K562 (cell line): ENCODE measurements around the gene LCE2C. TPM values are rescaled to one million over a fixed set of nuclear protein-coding genes. Genes with fewer than 3 reads are reported as not detected.

Source experiments
- ATAC-seq: fragments of 200-7000 bp; cut with Tn5 transposase; 3 replicates; pipeline ENCODE4 v1.9.1; 2020; ENCODE audit warnings: moderate library complexity
- BruUV-seq: library from RNA; stranded (reverse); fragments of 400-500 nt; replicated peaks from 2 replicates; lab custom pipeline; 2021; lab: Mats Ljungman, UMichigan
- CTCF ChIA-PET: fragments of 300-600 bp; formaldehyde crosslinking; extraction: SDS; loops from one replicate; lab custom pipeline; 2021; ENCODE audit warnings: low intra/inter-chr PET ratio; lab: Yijun Ruan, JAX
- POLR2A ChIA-PET: fragments of 300-600, 350-650 bp; sonication (Branson Sonifier 250); formaldehyde crosslinking; extraction: SDS; loops from one replicate; lab custom pipeline; 2021; ENCODE audit warnings: antibody characterized with exemption, inconsistent platforms; lab: Yijun Ruan, JAX
- DNase-seq, 4 experiments: peaks; one replicate each; pipeline versions ENCODE4 v3.0.0 to v3.0.0-alpha.2; 2011 to 2018; ENCODE audit warnings: low spot score in 3 of 4, mixed read lengths in 3 of 4; ENCODE audit errors: extremely low read depth in 1 of 4
- FAIRE-seq: peaks from 2 replicates; lab custom pipeline; 2011; peaks lifted over from hg19 to GRCh38; lab: Jason Lieb, UNC
- H2AFZ ChIP-seq: 2 replicates; pipeline ENCODE4 v1.6.0; 2011; ENCODE audit warnings: low read depth, low read length, control low read depth, inconsistent platforms
- H3K27ac ChIP-seq: fragments of 200-600 bp; 3 replicates; pipeline ENCODE4 v1.8.0; 2011; ENCODE audit warnings: low read depth, mild to moderate bottlenecking, control low read depth, inconsistent platforms, low read length, moderate library complexity, mixed read lengths; ENCODE audit errors: extremely low read depth
- H3K27me3 ChIP-seq, 2 experiments: fragments of 300-600 bp in 1 of 2; 2 replicates in 1 of 2; 3 replicates in 1 of 2; pipeline versions ENCODE4 v1.6.0 to v1.8.0; 2011; ENCODE audit warnings: inconsistent platforms in 2 of 2, low read length in 2 of 2, mild to moderate bottlenecking in 1 of 2, mixed read lengths in 1 of 2, moderate library complexity in 1 of 2; ENCODE audit not compliant: control insufficient read depth in 2 of 2, insufficient read depth in 2 of 2
- H3K36me3 ChIP-seq: fragments of 300-600 bp; 3 replicates; pipeline ENCODE4 v1.8.0; 2011; ENCODE audit warnings: mild to moderate bottlenecking, low read length, inconsistent platforms; ENCODE audit not compliant: control insufficient read depth, insufficient read depth
- H3K4me1 ChIP-seq, 2 experiments: fragments of 200-600 bp in 1 of 2; replicated peaks in 1 of 2; 2 replicates in 1 of 2; 3 replicates in 1 of 2; pipeline versions ENCODE4 v1.5.1 to v1.8.0; 2011; ENCODE audit warnings: inconsistent platforms in 2 of 2, low read length in 2 of 2, mild to moderate bottlenecking in 1 of 2, mixed read lengths in 1 of 2, moderate library complexity in 1 of 2; ENCODE audit not compliant: control insufficient read depth in 2 of 2, insufficient read depth in 2 of 2
- H3K4me2 ChIP-seq: 2 replicates; pipeline ENCODE4 v1.6.1; 2011; ENCODE audit warnings: low read length, control low read depth, inconsistent platforms, mixed read lengths; ENCODE audit not compliant: insufficient read depth
- H3K4me3 ChIP-seq: fragments of 200-600 bp; sonication (generic), shearing (Covaris generic); 2 replicates; pipeline ENCODE4 v1.5.1; 2016; ENCODE audit warnings: control low read depth, inconsistent platforms
- H3K79me2 ChIP-seq: fragments of 200-600 bp; 3 replicates; pipeline ENCODE4 v1.8.0; 2011; ENCODE audit warnings: low read length, inconsistent platforms; ENCODE audit not compliant: control insufficient read depth, insufficient read depth
- H3K9ac ChIP-seq, 2 experiments: 2 replicates each; pipeline versions ENCODE4 v1.6.0 to v1.6.1; 2011; ENCODE audit warnings: low read depth in 2 of 2, low read length in 2 of 2, control low read depth in 1 of 2, inconsistent platforms in 1 of 2, mild to moderate bottlenecking in 1 of 2, mixed read lengths in 1 of 2; ENCODE audit not compliant: insufficient read depth in 1 of 2
- H3K9me1 ChIP-seq: one replicate; pipeline ENCODE4 v1.6.0; 2011; ENCODE audit warnings: inconsistent platforms, mild to moderate bottlenecking, low read length, moderate library complexity; ENCODE audit not compliant: control insufficient read depth, insufficient read depth
- H3K9me3 ChIP-seq: replicated peaks from 2 replicates; pipeline ENCODE4 v1.5.1; 2011; ENCODE audit warnings: low read depth, low read length, inconsistent platforms; ENCODE audit not compliant: control insufficient read depth, insufficient read depth
- H4K20me1 ChIP-seq: replicated peaks from 2 replicates; pipeline ENCODE4 v1.6.1; 2011; ENCODE audit warnings: low read length, inconsistent platforms, mixed read lengths; ENCODE audit not compliant: control insufficient read depth, insufficient read depth
- MAZ ChIP-seq, 2 experiments: fragments of 450-650 bp in 1 of 2; sonication (generic) in 1 of 2; formaldehyde crosslinking; IDR thresholded peaks in 1 of 2; conservative IDR thresholded peaks in 1 of 2; 2 replicates each; pipeline versions ENCODE4 v1.4.0 to v1.5.0; 2020; ENCODE audit warnings: mild to moderate bottlenecking in 1 of 2, missing genetic modification reagents in 1 of 2
- RB1 ChIP-seq: fragments of 450-650 bp; IDR thresholded peaks from 2 replicates; pipeline ENCODE4 v1.6.1; 2017; ENCODE audit warnings: low read depth, mild to moderate bottlenecking
- SMAD4 ChIP-seq: fragments of 250-450 bp; sonication (Bioruptor Pico); conservative IDR thresholded peaks from 2 replicates; pipeline ENCODE4 v1.8.0; 2021; ENCODE audit warnings: inconsistent platforms, mild to moderate bottlenecking, moderate library complexity
- ZNF253 ChIP-seq: fragments of 250-450 bp; sonication (Bioruptor Pico); conservative IDR thresholded peaks from 2 replicates; pipeline ENCODE4 v1.6.1; 2021; ENCODE audit warnings: mild to moderate bottlenecking
- ZNF316 ChIP-seq: fragments of 450-650 bp; IDR thresholded peaks from 2 replicates; pipeline ENCODE4 v1.6.1; 2016
- WGBS: fragments of 100-300 bp; shearing (Covaris generic); methylation state at CpG from one replicate; pipeline ENCODE4 v1.1.6; 2016; ENCODE audit warnings: low coverage, mixed read lengths; ENCODE audit not compliant: insufficient coverage; ENCODE audit errors: missing lambda C conversion rate; 5-methylcytosine and 5-hydroxymethylcytosine counted together
- in situ Hi-C: fragments of 300-500 bp; cut with MboI; formaldehyde crosslinking; loops from 4 replicates; pipeline ENCODE4 v1.15.0; 2018; ENCODE audit warnings: inconsistent platforms, mixed read lengths
- intact Hi-C: fragments of 100-400 bp; cut with micrococcal nuclease; formaldehyde crosslinking; loops from 2 replicates; pipeline ENCODE4 v1.14.2; 2022
- polyA plus RNA-seq, 8 experiments: library from polyadenylated mRNA; depleted of rRNA in 4 of 8; stranded (reverse) in 5 of 8; unstranded in 3 of 8; fragments of >200 nt; fragmentation: Nextera tagmentation in 2 of 8; fragmentation: Illumina TruSeq in 1 of 8; extraction: Ambion mirVana in 2 of 8; extraction: Trizol in 1 of 8; gene quantifications; 2 replicates each; pipeline versions ENCODE4 v1.2.1 to v1.2.3, GENCODE V29; 2011 to 2014; ENCODE audit warnings: inconsistent platforms in 1 of 8, missing spikeins in 1 of 8
- total RNA-seq, 7 experiments: library from RNA; depleted of rRNA in 6 of 7; stranded (reverse); fragments of >200 nt in 6 of 7; fragmentation: Illumina TruSeq in 2 of 7; extraction: Trizol in 2 of 7; gene quantifications; 2 replicates each; pipeline versions ENCODE4 v1.2.1 to v1.2.3, GENCODE V29; 2011 to 2021; ENCODE audit warnings: low replicate concordance in 1 of 7
- TF ChIP-seq, protein P1 (sequence below): IDR thresholded peaks from 2 replicates; pipeline ENCODE4 v1.6.1; 2011; ENCODE audit not compliant: insufficient read length; ENCODE audit errors: extremely low read depth
- TF ChIP-seq, protein P2 (sequence below): fragments of 200-800 bp; sonication (Bioruptor generic); IDR thresholded peaks from 2 replicates; pipeline ENCODE4 v1.6.1; 2017; ENCODE audit warnings: missing genetic modification characterization, missing compliant biosample characterization

The LCE2C gene
- total and polyA plus RNA-seq, 9 of the 15 experiments (the other 6 are each of a cell fraction or from before 2014, with no cell fraction given): not detected

DNA sequence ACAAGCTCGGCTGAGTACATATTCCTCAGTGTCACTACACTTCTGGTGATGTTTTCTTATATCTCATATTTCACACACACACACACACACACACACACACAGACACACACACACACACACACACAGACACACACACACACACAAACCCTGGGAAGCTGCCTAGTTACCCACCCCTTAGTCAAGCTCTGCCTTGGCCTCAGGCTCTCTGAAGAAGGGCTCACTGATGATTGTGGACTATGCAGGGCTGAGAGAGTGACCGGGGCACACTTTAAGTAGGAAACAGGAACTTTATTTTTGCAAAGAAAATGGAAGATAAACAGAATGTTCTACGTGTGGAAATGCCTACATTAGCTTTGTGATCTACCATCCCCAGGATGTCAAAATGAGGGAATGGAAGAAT is 31.1 kb upstream of the LCE2C start:
- ATAC-seq (no peak), DNase-seq (no peak), FAIRE-seq (no peak)
- TF ChIP-seq RB1 (no peak), SMAD4 (CRISPR knock-in tag) (no peak), ZNF253 (CRISPR knock-in tag) (no peak), MAZ (CRISPR knock-in tag; conservative IDR thresholded peaks at IDR 0.05 in 1 of 2, IDR thresholded peaks at IDR 0.05 in 1 of 2) (no peak), ZNF316 (no peak)
- TF ChIP-seq, protein P1, sequence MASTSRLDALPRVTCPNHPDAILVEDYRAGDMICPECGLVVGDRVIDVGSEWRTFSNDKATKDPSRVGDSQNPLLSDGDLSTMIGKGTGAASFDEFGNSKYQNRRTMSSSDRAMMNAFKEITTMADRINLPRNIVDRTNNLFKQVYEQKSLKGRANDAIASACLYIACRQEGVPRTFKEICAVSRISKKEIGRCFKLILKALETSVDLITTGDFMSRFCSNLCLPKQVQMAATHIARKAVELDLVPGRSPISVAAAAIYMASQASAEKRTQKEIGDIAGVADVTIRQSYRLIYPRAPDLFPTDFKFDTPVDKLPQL: no peak
- TF ChIP-seq, protein P2, sequence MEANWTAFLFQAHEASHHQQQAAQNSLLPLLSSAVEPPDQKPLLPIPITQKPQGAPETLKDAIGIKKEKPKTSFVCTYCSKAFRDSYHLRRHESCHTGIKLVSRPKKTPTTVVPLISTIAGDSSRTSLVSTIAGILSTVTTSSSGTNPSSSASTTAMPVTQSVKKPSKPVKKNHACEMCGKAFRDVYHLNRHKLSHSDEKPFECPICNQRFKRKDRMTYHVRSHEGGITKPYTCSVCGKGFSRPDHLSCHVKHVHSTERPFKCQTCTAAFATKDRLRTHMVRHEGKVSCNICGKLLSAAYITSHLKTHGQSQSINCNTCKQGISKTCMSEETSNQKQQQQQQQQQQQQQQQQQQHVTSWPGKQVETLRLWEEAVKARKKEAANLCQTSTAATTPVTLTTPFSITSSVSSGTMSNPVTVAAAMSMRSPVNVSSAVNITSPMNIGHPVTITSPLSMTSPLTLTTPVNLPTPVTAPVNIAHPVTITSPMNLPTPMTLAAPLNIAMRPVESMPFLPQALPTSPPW (CRISPR knock-in tag): no peak
- H3K4me2 ChIP-seq: no peak overlapping the region
- BruUV-seq: no TSS peak
- no peak overlapping the region for H3K9ac ChIP-seq
- H3K36me3 ChIP-seq: no peaks in the 10 kb centered on the region
- in situ Hi-C loops: no loop called here
- no peak overlapping the region for H3K27ac ChIP-seq
- no peaks in the 10 kb centered on the region for H3K9me3 ChIP-seq
- no peaks in the 10 kb centered on the region for H3K79me2 ChIP-seq
- ChIA-PET POLR2A (interaction anchor here (0.6 kb wide), 1 partner anchor 59 kb away, joined by 3 read pairs; no protein-coding TSS in a partner anchor), CTCF (no interaction called here)
- intact Hi-C loops: no loop called here
- no peaks in the 10 kb centered on the region for H3K9me1 ChIP-seq
- H3K4me1 ChIP-seq: no peaks in the 10 kb centered on the region
- WGBS: 0% methylated on average over 3 of the region's 3 CpGs
- H2AFZ ChIP-seq: no peak overlapping the region
- H3K27me3 ChIP-seq: no peaks in the 10 kb centered on the region
- H3K4me3 ChIP-seq: no peak overlapping the region
- H4K20me1 ChIP-seq: no peaks in the 10 kb centered on the region
